ENCODE measurements around the gene CAMK1D. TPM values are rescaled to one million over a fixed set of nuclear protein-coding genes. Genes with fewer than 3 reads are reported as not detected.

CAMK1D gene
- total RNA-seq, 1 experiment from 2014 or later, result 10.2 TPM

GRCh38 chr10:12631216-12631615 lies 281.9 kb downstream of the CAMK1D start (continued):
- no peak for TF ChIP-seq ARID4B (CRISPR knock-in tag; IDR thresholded peaks at IDR 0.05; ENCODE audit: borderline replicate concordance)
- TF ChIP-seq STAT6 (CRISPR knock-in tag; conservative IDR thresholded peaks at IDR 0.05; ENCODE audit: low read depth), result no peak
- no peak for TF ChIP-seq FOXP4 (CRISPR knock-in tag; IDR thresholded peaks at IDR 0.05)
- TF ChIP-seq CBFB (CRISPR knock-in tag; IDR thresholded peaks at IDR 0.05; ENCODE audit: low read depth), result no peak
- no peak for TF ChIP-seq GRHL2 (CRISPR knock-in tag; IDR thresholded peaks at IDR 0.05; ENCODE audit: insufficient replicate concordance, severe bottlenecking)
- TF ChIP-seq AR (CRISPR knock-in tag; IDR thresholded peaks at IDR 0.05), result no peak
- TF ChIP-seq SOX15 (CRISPR knock-in tag; IDR thresholded peaks at IDR 0.05), result no peak
- no peak for TF ChIP-seq FOXJ3 (CRISPR knock-in tag; IDR thresholded peaks at IDR 0.05; ENCODE audit: borderline replicate concordance)
- no peak for TF ChIP-seq RORB (CRISPR knock-in tag; IDR thresholded peaks at IDR 0.05)
- no peak for TF ChIP-seq ZNF263 (CRISPR knock-in tag; IDR thresholded peaks at IDR 0.05; ENCODE audit: low read depth)

- Mint-ChIP-seq H3K4me3 (no peak overlapping the region), H3K9me3 (peaks cover 16% of the 10 kb centered on the region), H3K36me3 (peaks cover 15% of the 10 kb centered on the region), H3K4me1 (peaks cover 12% of the 10 kb centered on the region), H3K27ac (no peak overlapping the region), H3K27me3 (ENCODE audit: low read depth) (no peaks in the 10 kb centered on the region)
- TF ChIP-seq ZNF219 (CRISPR knock-in tag; IDR thresholded peaks at IDR 0.05; ENCODE audit: borderline replicate concordance) (no peak), CREM (CRISPR knock-in tag; IDR thresholded peaks at IDR 0.05) (no peak), ELF4 (CRISPR knock-in tag; IDR thresholded peaks at IDR 0.05; ENCODE audit: low read depth) (no peak), ARID4B (CRISPR knock-in tag; IDR thresholded peaks at IDR 0.05; ENCODE audit: borderline replicate concordance) (no peak), CDX4 (CRISPR knock-in tag; IDR thresholded peaks at IDR 0.05; ENCODE audit: borderline replicate concordance) (no peak)
- POLR2A ChIA-PET, result interaction anchor here (0.6 kb wide), 1 partner anchor 1025 kb away, joined by 3 read pairs; no protein-coding TSS in a partner anchor
- no peak for DNase-seq (ENCODE audit: low spot score)
- CTCF ChIA-PET, result interaction anchor here (1.0 kb wide), 1 partner anchor 25 kb away, joined by 6 read pairs; no protein-coding TSS in a partner anchor
- ATAC-seq, result no peak
Measured at GRCh38 chr10:12631787-12632562, 282.6 kb downstream of the CAMK1D start.

All from WTC11 (cell line).